Measurements from ENCODE around the gene CTBP2. TPM values are rescaled to one million over a fixed set of nuclear protein-coding genes. Genes with fewer than 3 reads are reported as not detected.

The CTBP2 gene
- polyA plus RNA-seq (2013, experiment 1 of 2; ENCODE audit: insufficient read length) = 76.2 TPM
- polyA plus RNA-seq (2013, experiment 2 of 2; ENCODE audit: insufficient read length) = 69.7 TPM

GRCh38 chr10:125159932-125160855 lies at the start of gene CTBP2:
Gene CTBP2, minus strand, starts transcription at chr10:125160563.
- DNase-seq = peak; percentile 75

GRCh38 chr10:125209591-125210355 lies 49.4 kb upstream of the CTBP2 start:
- DNase-seq = peak; percentile 66

GRCh38 chr10:125208854-125209565 lies 48.6 kb upstream of the CTBP2 start:
- DNase-seq = peak; percentile 55

- peak; percentile 53 for DNase-seq
Measured at GRCh38 chr10:125206623-125207022, 46.3 kb upstream of the CTBP2 start.

- no peak for DNase-seq
Measured at GRCh38 chr10:125205431-125205830, 45.1 kb upstream of the CTBP2 start.

GRCh38 chr10:125204400-125204799 lies 44.0 kb upstream of the CTBP2 start:
- DNase-seq = no peak

- DNase-seq = no peak
Measured at GRCh38 chr10:125203186-125203800, 42.9 kb upstream of the CTBP2 start.

GRCh38 chr10:125201791-125202622 lies 41.6 kb upstream of the CTBP2 start:
- DNase-seq = no peak

GRCh38 chr10:125201108-125201524 lies 40.8 kb upstream of the CTBP2 start:
- DNase-seq = peak; percentile 9

- DNase-seq = no peak
Measured at GRCh38 chr10:125200396-125200795, 40.0 kb upstream of the CTBP2 start.

- no peak for DNase-seq
Measured at GRCh38 chr10:125199270-125199669, 38.9 kb upstream of the CTBP2 start.

- DNase-seq = no peak
Measured at GRCh38 chr10:125194814-125195213, 34.5 kb upstream of the CTBP2 start.

- no peak for DNase-seq
Measured at GRCh38 chr10:125193306-125193877, 33.0 kb upstream of the CTBP2 start.

GRCh38 chr10:125192620-125193019 lies 32.3 kb upstream of the CTBP2 start:
- no peak for DNase-seq

GRCh38 chr10:125192005-125192404 lies 31.6 kb upstream of the CTBP2 start:
- DNase-seq = no peak

- DNase-seq = no peak
Measured at GRCh38 chr10:125190946-125191345, 30.6 kb upstream of the CTBP2 start.

GRCh38 chr10:125190414-125190813 lies 30.1 kb upstream of the CTBP2 start:
- no peak for DNase-seq

GRCh38 chr10:125189162-125189561 lies 28.8 kb upstream of the CTBP2 start:
- DNase-seq = no peak

GRCh38 chr10:125187238-125188194 lies 27.2 kb upstream of the CTBP2 start:
- DNase-seq = no peak
